Stimulated activated CD8-positive, alpha-beta memory T cell treated with anti-CD3 and anti-CD28 coated beads, Interleukin-4, amount 100 ng/mL, for 24 hours (primary cell): Measurements from ENCODE around the gene SPINK8.
"Not testable (repeated sequence)": the region's sequence is repeated elsewhere in the genome, so short reads cannot be mapped to it uniquely, and the experiment has no call there.

ENCODE experiments used
- DNase-seq: peaks from one replicate; pipeline ENCODE4 v3.0.0-alpha.2; 2020; ENCODE audit warnings: low read depth

Gene SPINK8

DNA sequence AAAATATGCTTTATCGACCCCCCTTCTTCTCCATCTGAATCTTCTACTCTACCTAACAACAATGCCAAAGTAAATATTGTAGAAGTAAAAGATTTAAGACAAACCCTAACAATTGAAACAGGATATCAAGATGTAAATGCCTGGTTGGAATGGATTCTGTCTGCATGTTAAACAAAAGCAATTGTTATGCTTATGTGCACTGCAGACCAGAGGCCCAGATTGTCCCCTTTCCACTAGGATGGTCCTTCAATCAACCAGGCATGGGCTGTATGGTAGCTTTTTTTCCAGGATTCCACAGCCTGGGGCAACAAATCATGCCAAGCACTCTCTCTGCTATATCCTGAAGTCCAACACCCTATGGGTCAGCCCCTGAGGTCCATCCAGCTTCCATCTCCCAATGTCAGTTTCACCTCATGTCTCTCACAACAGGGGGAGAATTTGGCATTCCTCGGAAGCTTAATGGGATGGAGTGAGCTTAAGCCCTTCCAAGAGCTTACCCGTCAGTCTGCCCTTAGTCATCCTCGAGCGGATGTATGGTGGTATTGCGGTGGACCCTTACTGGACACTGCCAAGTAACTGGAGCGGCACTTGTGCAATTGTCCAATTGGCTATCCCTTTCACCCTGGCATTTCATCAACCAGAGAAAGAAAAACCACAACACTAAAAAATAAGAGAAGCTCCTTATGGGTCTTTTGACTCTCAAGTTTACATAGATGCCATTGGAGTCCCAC, 56.4 kb downstream of the SPINK8 start:
- no peak for DNase-seq

GRCh38 chr3:48275287-48276027, 58.0 kb downstream of the SPINK8 start:
- DNase-seq: no peak

DNA sequence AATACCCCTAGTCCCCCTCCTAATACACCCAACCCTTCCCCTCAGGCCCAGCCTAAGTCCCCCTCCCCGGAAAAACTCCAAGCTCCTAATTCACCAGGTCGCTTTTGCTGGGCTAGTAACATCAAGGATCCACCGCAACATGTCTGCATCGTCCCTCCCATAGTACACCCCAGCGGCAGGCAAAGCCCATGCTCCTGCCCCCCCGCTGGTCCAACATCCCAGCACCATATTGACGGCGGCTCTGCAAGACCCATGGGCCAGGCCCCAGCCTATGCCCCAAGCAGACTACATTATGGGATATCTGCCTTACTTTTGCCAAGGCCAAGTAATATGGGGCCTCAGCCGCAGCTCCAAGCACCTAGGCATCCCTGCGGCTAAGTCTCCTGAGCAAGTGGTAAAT, 59.0 kb downstream of the SPINK8 start:
- DNase-seq: no peak

DNA sequence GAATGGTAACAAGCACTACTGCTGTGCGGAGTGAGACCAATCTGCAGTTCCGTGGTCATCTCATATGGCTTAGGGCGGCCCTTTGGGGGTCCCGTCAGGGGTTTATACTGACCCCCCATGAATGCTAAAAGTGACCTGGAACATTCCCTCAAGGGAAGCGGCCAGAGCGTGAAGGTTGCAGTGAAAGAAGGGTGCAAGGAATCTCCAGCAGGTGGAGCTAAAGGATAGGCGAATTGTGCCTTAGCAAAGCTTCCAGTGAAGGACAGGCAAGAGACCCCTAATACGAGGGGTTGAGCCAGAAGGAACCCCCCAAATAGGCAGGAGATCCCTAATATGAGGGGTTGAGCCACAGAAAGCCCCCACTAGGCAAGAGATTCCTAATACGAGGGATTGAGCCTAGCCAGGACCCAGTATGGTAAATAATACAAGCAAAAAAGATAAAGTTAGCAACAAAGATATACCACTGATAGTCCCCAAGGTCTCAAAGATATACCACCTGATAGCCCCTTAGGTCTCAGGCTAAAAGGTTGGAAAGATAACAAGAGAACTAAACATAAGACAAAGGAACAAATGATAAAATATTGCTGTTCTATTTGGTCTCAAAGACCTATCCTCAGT, 59.8 kb downstream of the SPINK8 start:
- peak; percentile 7 for DNase-seq

DNA sequence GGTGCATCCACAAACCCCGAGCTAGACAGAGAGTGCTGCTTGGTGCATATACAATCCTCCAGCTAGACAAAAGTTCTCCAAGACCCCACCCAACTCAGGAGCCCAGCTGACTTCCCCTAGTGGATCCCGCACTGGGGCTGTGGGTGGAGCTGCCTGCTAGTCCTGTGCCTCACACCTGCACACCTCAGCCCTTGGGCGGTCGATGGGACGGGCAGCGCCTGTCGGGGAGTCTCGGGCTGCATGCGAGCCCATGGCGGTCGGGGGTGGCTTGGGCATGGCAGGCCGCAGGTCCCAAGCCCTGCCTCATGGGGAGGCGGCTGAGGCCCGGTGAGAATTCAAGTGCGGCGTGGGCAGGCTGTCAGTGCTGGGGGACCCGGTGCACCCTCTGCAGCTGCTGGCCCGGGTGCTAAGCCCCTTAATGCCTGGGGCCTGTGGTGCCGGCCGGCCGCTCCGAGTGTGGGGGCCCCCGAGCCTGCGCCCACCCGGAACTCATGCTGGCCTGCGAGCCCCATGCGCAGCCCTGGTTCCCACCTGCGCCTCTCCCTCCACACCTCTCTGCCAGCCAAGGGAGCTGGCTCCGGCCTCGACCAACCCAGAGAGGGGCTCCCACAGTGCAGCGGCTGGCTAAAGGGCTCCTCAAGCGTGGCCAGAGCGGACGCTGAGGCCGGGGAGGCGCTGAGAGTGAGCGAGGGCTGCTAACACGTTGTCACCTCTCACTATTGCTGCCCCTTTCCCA, 61.5 kb downstream of the SPINK8 start:
- DNase-seq: no peak

DNA sequence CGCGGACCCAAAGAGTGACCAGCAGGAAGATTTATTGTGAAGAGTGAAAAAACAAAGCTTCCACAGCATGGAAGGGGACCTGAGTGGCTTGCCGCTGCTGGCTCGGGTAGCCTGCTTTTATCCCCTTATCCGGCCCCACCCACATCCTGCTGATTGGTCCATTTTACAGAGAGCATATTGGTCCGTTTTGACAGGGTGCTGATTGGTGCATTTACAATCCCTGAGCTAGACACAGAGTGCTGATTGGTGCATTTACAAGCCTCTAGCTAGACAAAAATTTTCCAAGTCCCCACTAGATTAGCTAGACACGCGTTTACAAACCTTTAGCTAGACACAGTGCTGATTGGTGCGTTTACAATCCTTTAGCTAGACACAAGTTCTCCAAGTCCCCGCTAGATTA, 62.2 kb downstream of the SPINK8 start:
- DNase-seq: not testable (repeated sequence)

DNA sequence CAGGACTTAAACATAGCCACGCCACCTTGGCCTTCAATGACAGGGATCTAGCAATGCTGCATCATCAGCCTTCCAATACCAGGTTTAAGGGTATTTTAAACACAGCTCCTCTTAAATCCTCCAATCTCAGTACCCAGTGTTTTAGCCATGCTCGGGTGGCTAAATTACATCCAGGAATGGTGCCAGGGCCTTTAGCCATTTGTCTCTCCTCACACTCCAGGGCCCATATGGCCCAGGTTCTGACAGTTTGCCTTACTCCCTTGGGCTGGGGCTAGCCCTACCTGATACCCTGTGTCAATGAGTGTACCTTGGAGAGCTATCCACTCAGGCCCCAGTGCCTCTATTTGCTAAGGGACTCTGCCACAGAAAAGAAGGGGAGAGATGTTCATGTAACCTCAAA, 63.2 kb downstream of the SPINK8 start:
- DNase-seq: no peak

DNA sequence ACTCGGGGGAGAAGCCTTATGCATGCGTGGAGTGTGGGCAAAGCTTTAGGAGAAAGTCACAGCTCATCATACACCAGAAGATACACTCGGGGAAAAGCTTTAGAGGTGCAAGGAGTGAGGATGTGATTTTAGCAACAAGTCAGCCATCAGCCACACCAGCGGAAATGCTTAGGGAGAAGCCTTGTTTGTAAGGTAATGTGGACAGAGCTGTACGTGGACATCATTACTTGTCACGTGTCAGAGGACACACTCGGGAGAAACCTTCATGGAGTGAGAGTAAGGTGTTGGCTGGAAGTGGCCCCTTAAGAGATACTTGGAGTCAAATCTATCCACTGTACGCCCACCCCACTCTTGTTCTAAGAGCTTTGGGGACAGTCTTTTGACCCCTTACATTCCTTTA, 63.9 kb downstream of the SPINK8 start:
- no peak for DNase-seq

GRCh38 chr3:48268936-48269561, 64.4 kb downstream of the SPINK8 start:
- peak; percentile 38 for DNase-seq

GRCh38 chr3:48268381-48268935, 65.0 kb downstream of the SPINK8 start:
- peak; percentile 73 for DNase-seq

GRCh38 chr3:48267782-48268181, 65.7 kb downstream of the SPINK8 start:
- no peak for DNase-seq

DNA sequence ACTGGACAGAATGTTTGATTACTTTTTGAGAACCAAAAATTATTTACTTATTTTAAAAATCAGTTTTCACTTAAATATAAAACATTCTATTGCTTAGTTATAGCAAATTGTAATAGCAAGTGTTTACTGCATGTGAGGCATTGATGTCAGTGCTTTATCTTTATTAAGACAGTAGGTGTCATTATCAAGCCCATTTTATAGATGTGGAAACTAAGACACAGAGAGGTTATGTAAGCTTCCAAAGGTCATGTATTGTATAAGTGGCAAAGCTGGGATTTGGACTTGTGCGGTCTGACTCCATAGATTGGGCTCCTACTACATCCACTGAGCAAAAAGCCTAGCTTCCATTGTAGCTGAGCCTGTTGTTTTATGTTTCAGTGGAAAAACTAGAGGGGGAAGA, 74.9 kb downstream of the SPINK8 start:
- DNase-seq: no peak
